Naive thymus-derived CD8-positive, alpha-beta T cell (primary cell): ENCODE measurements around the gene NT5M. TPM values are rescaled to one million over a fixed set of nuclear protein-coding genes. Genes with fewer than 3 reads are reported as not detected.

Experiments
- ATAC-seq, 2 donors: fragments of 150-1000 bp; cut with Tn5 transposase in 1 of 2; sonication (Bioruptor Pico), chemical (Tn5 transposase) in 1 of 2; 1 replicate in 1 of 2; 2 replicates in 1 of 2; pipeline ENCODE4 v1.10.0; 2021; ENCODE audit warnings: mild to moderate bottlenecking in 2 of 2, moderate library complexity in 2 of 2
- POLR2A ChIA-PET: fragments of 350-600 bp; sonication (Branson Sonifier 250); formaldehyde crosslinking; loops from one replicate; lab custom pipeline; 2021; ENCODE audit warnings: antibody characterized with exemption; lab: Charles Lee
- DNase-seq, 10 donors: peaks; one replicate each; pipeline versions ENCODE4 v3.0.0 to v3.0.0-alpha.2; 2020 to 2022
- H3K27ac Mint-ChIP-seq, 10 donors: one replicate each; pipeline ENCODE4 v1.8.0; 2020 to 2022; ENCODE audit warnings: mild to moderate bottlenecking in 10 of 10, mixed read lengths in 10 of 10, moderate library complexity in 4 of 10, inconsistent platforms in 1 of 10
- H3K27me3 Mint-ChIP-seq, 5 donors: one replicate each; pipeline ENCODE4 v1.8.0; 2021 to 2022; ENCODE audit warnings: mixed read lengths in 5 of 5
- H3K36me3 Mint-ChIP-seq, 3 donors: one replicate each; pipeline ENCODE4 v1.8.0; 2020 to 2022; ENCODE audit warnings: mixed read lengths in 3 of 3, mild to moderate bottlenecking in 2 of 3, inconsistent platforms in 1 of 3
- H3K4me1 Mint-ChIP-seq, 4 donors: one replicate each; pipeline ENCODE4 v1.8.0; 2021 to 2022; ENCODE audit warnings: mixed read lengths in 4 of 4
- H3K4me3 Mint-ChIP-seq, 10 donors: one replicate each; pipeline ENCODE4 v1.8.0; 2020 to 2022; ENCODE audit warnings: mild to moderate bottlenecking in 10 of 10, mixed read lengths in 10 of 10, moderate library complexity in 6 of 10, inconsistent platforms in 1 of 10
- H3K9me3 Mint-ChIP-seq, 9 donors: one replicate each; pipeline ENCODE4 v1.8.0; 2020 to 2022; ENCODE audit warnings: mixed read lengths in 9 of 9, mild to moderate bottlenecking in 3 of 9, inconsistent platforms in 1 of 9, moderate library complexity in 1 of 9
- polyA plus RNA-seq, 3 donors: library from polyadenylated mRNA; unstranded; fragments of 300-500 nt; fragmentation: Illumina TruSeq; gene quantifications; one replicate each; pipeline ENCODE4 v1.2.3, GENCODE V29; 2021
- total RNA-seq, 8 experiments: library from RNA in 2 of 8; stranded (reverse) in 2 of 8; gene quantifications; one replicate each; pipeline ENCODE4 v1.2.3 and lab custom pipeline; 2021 to 2026

The NT5M gene
- total and polyA plus RNA-seq, 5 experiments from 2014 or later = 1.5 to 5.5 (median 1.9) TPM

DNA sequence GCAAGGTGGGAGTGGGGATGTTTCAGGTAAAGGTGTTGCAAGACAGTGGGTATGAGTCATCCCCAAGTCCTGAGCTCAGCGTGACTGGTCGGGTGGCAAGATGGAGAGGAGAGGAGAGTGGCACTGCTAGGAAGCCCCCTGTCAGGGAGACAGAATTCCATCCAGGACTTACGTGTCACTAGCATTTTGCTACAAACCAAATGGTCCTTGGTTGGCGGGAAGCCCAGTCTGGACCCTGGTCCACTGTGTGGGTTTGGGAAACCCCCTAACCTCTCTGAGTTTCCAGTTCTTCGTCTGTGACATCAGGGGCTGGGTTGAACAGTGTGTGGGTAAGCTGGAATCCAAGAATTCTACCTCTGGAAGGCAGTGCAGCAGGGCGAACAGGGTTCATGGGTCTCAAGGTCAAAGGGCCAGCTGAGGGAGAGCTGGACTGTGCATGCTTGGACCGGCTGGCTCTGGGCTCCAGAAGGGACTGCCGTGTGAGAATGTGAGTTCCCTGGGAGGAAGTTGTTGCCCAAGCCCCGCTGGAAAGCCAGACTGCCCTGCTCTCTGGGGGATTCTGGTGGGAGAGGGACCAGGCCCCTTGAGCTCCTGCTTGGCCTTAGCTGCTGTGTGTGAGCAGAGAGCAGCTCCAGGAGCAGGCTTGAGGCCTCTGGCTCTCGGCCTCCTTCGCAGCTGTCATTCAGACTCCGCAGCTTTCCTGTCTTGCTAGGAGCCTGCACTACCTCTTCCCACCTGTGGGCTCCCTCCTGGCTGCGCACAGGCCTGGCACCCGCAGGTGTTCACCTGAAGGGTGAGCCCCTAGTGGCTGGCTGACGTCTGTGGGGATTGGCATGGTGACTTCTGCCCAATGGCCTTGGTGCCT, 84.6 kb downstream of the NT5M start:
- Mint-ChIP-seq H3K36me3 (no peaks in the 10 kb centered on the region), H3K4me3 (no peak overlapping the region), H3K9me3 (no peaks in the 10 kb centered on the region), H3K4me1 (peaks cover 18 to 26% (median 20%) of the 10 kb centered on the region in 4 donors), H3K27ac (peak overlapping the region in 2 of 10 donors; percentile 8 to 53), H3K27me3 (peaks cover 0 to 4% (median 0%) of the 10 kb centered on the region in 5 donors)
- peak in 2 of 10 donors; percentile 21 to 24 for DNase-seq
- POLR2A ChIA-PET = no interaction called here
- ATAC-seq = no peak

DNA sequence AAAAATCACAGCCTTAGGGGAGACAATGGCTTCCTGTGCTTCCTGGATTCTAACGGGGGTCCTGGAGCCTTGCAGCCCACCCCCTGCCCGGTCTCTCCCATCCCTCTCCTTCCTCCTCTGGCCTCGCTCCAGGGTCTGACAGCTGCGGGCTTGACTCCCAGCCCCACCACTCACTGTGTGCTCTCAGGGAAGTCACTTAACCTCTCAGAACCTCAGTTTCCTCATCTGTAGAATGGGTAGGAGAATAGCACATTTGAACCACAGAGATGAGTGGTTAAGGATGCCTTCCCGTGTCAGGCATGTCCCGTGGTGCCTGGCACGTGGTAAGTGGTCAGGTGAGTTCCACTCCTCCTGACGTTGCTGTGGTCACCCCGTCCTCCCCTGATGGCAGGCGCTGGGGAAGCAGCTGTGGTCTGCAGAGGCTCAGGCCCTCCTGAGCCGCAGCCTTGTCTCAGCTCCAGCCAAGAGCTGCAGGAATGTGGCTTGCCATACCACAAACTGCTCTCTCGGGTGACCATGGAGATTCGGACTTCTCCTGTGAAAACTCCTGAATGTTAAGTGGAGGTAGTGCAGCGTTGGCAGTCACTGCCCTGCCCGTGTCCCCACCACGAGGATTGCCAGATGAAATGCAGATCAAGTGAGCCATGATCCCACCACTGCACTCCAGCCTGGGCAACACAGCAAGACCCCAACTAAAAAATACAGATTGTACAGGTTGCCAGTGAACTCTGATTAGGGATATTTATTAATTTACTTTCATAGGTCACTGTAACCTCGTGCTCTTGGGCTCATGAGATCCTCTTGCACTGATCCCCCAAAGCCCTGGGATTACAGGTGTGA, 85.7 kb downstream of the NT5M start:
- DNase-seq = no peak
- Mint-ChIP-seq H3K9me3 (no peaks in the 10 kb centered on the region), H3K27me3 (peaks cover 0 to 3% (median 0%) of the 10 kb centered on the region in 5 donors), H3K27ac (no peak overlapping the region), H3K4me1 (peaks cover 21 to 32% (median 29%) of the 10 kb centered on the region in 4 donors), H3K36me3 (no peaks in the 10 kb centered on the region), H3K4me3 (no peak overlapping the region)
- POLR2A ChIA-PET = no interaction called here
- ATAC-seq = no peak

DNA sequence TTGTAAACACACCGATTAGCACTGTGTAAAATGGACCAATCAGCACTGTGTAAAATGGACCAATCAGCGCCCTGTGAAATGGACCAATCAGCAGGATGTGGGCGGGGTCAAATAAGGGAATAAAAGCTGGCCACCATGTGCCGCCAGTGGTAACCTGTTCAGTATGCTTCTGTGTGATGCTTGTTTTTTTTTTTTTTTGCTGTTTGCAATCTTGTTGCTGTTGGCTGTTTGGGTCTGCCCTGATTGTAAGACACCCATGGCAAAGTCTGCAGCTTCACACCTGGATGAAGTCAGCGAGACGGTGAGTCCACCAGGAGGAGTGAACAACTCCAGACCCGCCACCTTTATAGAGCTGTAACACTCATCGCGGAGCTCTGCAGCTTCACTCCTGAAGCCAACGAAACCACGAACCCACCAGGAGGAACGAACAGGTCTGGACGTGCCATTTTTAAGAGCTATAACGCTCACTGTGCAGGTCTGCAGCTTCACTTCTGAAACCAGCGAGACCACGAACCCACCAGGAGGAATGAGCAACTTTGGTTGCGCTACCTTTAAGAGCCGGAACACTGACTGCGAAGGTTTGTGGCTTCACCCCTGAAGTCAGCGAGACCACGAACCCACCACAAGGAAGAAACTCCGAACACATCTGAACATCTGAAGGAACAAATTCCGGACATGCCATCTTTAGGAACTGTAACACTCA, 88.6 kb downstream of the NT5M start:
- ATAC-seq = peak; percentile 87
- peak overlapping the region; percentile 23 to 94 (median 86) for H3K27ac Mint-ChIP-seq
- peak; percentile 28 to 90 (median 76) for DNase-seq
- POLR2A ChIA-PET = interaction anchor here (0.7 to 3.7 kb wide), 16 partner anchors 9 to 366 kb away, joined by 3 to 51 read pairs (median 4); partner anchors contain the start of gene RASD1
- H3K9me3 Mint-ChIP-seq = peaks cover 0 to 1% (median 0%) of the 10 kb centered on the region in 9 donors
- no peaks in the 10 kb centered on the region for H3K36me3 Mint-ChIP-seq
- H3K27me3 Mint-ChIP-seq = peaks cover 0 to 3% (median 0%) of the 10 kb centered on the region in 5 donors
- peaks cover 22 to 38% (median 33%) of the 10 kb centered on the region in 4 donors for H3K4me1 Mint-ChIP-seq
- peak overlapping the region; percentile 74 to 94 (median 86) for H3K4me3 Mint-ChIP-seq

DNA sequence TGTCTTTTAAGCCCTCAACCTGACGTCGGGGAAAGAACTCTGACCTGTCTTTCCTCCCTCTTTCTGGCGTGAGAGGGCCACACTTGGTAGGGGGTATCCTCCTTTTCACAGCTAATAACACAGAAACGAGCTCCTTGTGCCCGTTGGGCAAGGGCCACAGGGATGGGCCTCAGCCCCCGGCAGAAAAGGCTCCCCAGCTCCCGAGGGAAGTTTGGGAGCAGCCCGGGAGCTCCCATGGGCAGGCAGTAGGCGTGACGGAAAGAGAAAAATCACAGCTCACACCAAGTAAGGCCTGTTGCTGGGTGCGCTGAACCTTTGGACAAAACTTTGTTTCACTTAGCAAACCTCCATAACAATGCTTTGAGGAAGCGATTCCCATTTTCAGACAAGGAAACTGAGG, 90.8 kb downstream of the NT5M start:
- Mint-ChIP-seq H3K9me3 (peaks cover 0 to 1% (median 0%) of the 10 kb centered on the region in 9 donors), H3K4me1 (peaks cover 22 to 46% (median 41%) of the 10 kb centered on the region in 4 donors), H3K36me3 (no peaks in the 10 kb centered on the region), H3K27me3 (peaks cover 0 to 3% (median 0%) of the 10 kb centered on the region in 5 donors), H3K4me3 (peak overlapping the region in 3 of 10 donors; percentile 7 to 59 (median 28)), H3K27ac (no peak overlapping the region)
- ATAC-seq (no peak), DNase-seq (no peak)
- POLR2A ChIA-PET = interaction anchor here (1.0 to 2.1 kb wide), 3 partner anchors 9 to 47 kb away, joined by 3 to 8 read pairs (median 3); no protein-coding TSS in a partner anchor

DNA sequence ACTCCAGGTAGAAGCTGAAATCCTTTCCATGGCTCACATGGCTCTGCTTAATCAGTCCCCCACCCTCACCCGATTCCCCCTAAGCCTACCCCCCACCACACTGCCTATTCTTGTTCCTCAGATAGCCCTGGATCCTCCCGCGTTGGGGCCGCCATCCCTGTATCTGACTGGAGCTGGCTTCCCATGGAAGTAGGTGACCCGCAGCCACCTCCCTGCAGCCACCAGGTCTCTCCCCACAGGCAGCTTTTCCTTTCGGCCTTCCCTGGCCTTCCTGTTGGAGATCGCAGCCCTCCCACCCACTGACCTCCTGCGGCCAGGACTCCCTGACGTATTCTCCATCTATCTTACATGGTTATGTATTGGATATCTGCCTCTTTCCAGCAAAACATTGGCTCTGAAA, 91.3 kb downstream of the NT5M start:
- Mint-ChIP-seq H3K36me3 (no peaks in the 10 kb centered on the region), H3K4me1 (peaks cover 22 to 48% (median 46%) of the 10 kb centered on the region in 4 donors), H3K27me3 (peaks cover 0 to 3% (median 0%) of the 10 kb centered on the region in 5 donors), H3K9me3 (peaks cover 0 to 1% (median 0%) of the 10 kb centered on the region in 9 donors), H3K27ac (no peak overlapping the region), H3K4me3 (peak overlapping the region in 2 of 10 donors; percentile 6 to 7)
- ATAC-seq = no peak
- POLR2A ChIA-PET = interaction anchor here (1.0 to 2.1 kb wide), 3 partner anchors 9 to 46 kb away, joined by 3 to 8 read pairs (median 5); no protein-coding TSS in a partner anchor
- no peak for DNase-seq

DNA sequence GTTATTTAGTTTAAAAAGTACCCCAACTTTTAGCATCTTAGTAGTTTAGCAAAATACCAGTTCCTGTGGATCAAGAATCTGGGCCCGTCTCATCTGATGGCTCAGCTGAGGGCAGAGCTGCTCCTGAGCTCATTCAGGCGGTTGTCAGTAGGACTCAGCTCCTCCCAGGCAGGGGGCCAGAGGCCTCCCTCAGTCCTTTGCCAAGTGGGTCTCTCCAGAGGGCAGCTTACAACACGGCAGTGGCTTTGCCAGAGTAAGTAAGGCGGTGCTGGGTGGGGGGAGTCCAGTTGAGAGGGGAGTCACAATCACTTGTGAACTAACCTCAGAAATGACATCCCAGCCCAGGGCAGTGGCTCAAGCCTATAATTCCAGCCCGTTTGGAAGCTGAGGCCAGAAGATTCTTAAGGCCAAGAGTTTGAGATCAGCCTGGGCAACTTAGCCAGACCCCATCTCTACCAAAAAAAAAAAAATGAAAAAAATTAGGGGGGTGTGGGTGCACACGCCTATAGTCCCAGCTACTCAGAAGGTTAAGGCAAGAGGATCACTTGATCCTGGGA, 92.2 kb downstream of the NT5M start:
- ATAC-seq (no peak), DNase-seq (no peak)
- H3K9me3 Mint-ChIP-seq = peaks cover 0 to 1% (median 0%) of the 10 kb centered on the region in 9 donors
- H3K27ac Mint-ChIP-seq = no peak overlapping the region
- peaks cover 26 to 55% (median 52%) of the 10 kb centered on the region in 4 donors for H3K4me1 Mint-ChIP-seq
- POLR2A ChIA-PET = interaction anchor here (1.0 to 2.1 kb wide), 3 partner anchors 8 to 45 kb away, joined by 4 to 8 read pairs (median 5); no protein-coding TSS in a partner anchor
- peaks cover 0 to under 1% (median 0%) of the 10 kb centered on the region in 5 donors for H3K27me3 Mint-ChIP-seq
- no peaks in the 10 kb centered on the region for H3K36me3 Mint-ChIP-seq
- H3K4me3 Mint-ChIP-seq = peak overlapping the region in 3 of 10 donors; percentile 14 to 30 (median 22)

DNA sequence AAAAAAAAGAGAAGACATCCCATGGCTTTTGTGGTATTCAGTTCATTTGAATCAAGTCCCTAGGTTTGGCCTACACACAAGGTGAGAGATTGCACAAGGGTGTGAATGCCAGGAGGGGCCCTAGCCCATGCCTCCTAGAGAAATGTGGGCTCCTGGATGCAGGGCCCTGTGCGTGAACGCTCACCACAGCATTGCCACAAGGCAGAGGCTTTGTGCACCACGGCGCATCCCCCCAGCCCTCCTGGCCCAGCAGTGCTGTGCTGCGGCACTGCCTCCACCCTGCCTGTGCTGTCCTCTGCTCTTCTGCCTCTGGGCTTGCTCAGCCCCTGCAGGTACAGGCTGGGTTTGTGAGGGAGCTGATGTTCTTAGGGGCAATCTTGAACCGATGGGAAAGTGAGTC, 92.7 kb downstream of the NT5M start:
- ATAC-seq (no peak), DNase-seq (no peak)
- Mint-ChIP-seq H3K27me3 (no peaks in the 10 kb centered on the region), H3K36me3 (no peaks in the 10 kb centered on the region), H3K27ac (no peak overlapping the region), H3K4me1 (peaks cover 27 to 59% (median 56%) of the 10 kb centered on the region in 4 donors), H3K9me3 (peaks cover 0 to 1% (median 0%) of the 10 kb centered on the region in 9 donors), H3K4me3 (no peak overlapping the region)
- POLR2A ChIA-PET = interaction anchor here (1.2 kb wide), 1 partner anchor 10 kb away, joined by 4 read pairs; no protein-coding TSS in a partner anchor

Other genes with a start within 250 kb of the NT5M start
- 10 to 100 TPM; 12.2 to 13.1 TPM for gene PLD6, start 97.0 kb upstream of the NT5M start, total RNA-seq
- 1 to 10 TPM; 6.6 to 9.8 (median 8.2) TPM for gene PLD6, start 97.0 kb upstream of the NT5M start, polyA plus RNA-seq
- gene FLCN, start 66.2 kb upstream of the NT5M start, total RNA-seq = 10 to 100 TPM; 63.9 to 70.6 TPM
- 1 to 10 TPM; 3.1 to 4.9 (median 4.8) TPM for gene FLCN, start 66.2 kb upstream of the NT5M start, polyA plus RNA-seq
- 10 to 100 TPM; 46.5 to 47.7 TPM for gene COPS3, start 22.1 kb upstream of the NT5M start, total RNA-seq
- gene COPS3, start 22.1 kb upstream of the NT5M start, polyA plus RNA-seq = 10 to 100 TPM; 76.6 to 98.0 (median 81.2) TPM
- gene MED9, start 173.6 kb downstream of the NT5M start, total RNA-seq = 10 to 100 TPM; 19.2 to 20.4 TPM
- gene MED9, start 173.6 kb downstream of the NT5M start, polyA plus RNA-seq = 10 to 100 TPM; 11.9 to 17.4 (median 13.7) TPM
- gene RASD1, start 193.0 kb downstream of the NT5M start, total RNA-seq = 1 to 10 TPM; 2.8 to 4.2 TPM
- under 1 TPM; 0.23 to 0.54 (median 0.35) TPM for gene RASD1, start 193.0 kb downstream of the NT5M start, polyA plus RNA-seq